Measurements from ENCODE around the gene ANKRD40CL.

GRCh38 chr17:50749245-50749644, 18.1 kb downstream of the ANKRD40CL start:
- no peak for TF ChIP-seq CTCF (conservative IDR thresholded peaks at IDR 0.05; ENCODE audit: low read length)
- TF ChIP-seq EZH2phosphoT487 (IDR thresholded peaks at IDR 0.05; ENCODE audit: borderline replicate concordance, low read depth, low read length) = no peak

All from OCI-LY7 (cell line).